ENCODE data around the gene MEAF6. TPM values are rescaled to one million over a fixed set of nuclear protein-coding genes. Genes with fewer than 3 reads are reported as not detected.

MEAF6 gene
- total RNA-seq, 1 experiment from 2014 or later, result 38.3 TPM

- Mint-ChIP-seq H3K4me1 (ENCODE audit: low read depth, unreplicated experiment) (no peaks in the 10 kb centered on the region), H3K36me3 (ENCODE audit: insufficient read depth, unreplicated experiment) (no peaks in the 10 kb centered on the region), H3K27ac (ENCODE audit: unreplicated experiment) (no peak overlapping the region), H3K4me3 (ENCODE audit: unreplicated experiment) (no peak overlapping the region), H3K9me3 (ENCODE audit: unreplicated experiment) (no peaks in the 10 kb centered on the region), H3K27me3 (ENCODE audit: insufficient read depth, unreplicated experiment) (peaks cover 3% of the 10 kb centered on the region)
- TF ChIP-seq, protein P1, sequence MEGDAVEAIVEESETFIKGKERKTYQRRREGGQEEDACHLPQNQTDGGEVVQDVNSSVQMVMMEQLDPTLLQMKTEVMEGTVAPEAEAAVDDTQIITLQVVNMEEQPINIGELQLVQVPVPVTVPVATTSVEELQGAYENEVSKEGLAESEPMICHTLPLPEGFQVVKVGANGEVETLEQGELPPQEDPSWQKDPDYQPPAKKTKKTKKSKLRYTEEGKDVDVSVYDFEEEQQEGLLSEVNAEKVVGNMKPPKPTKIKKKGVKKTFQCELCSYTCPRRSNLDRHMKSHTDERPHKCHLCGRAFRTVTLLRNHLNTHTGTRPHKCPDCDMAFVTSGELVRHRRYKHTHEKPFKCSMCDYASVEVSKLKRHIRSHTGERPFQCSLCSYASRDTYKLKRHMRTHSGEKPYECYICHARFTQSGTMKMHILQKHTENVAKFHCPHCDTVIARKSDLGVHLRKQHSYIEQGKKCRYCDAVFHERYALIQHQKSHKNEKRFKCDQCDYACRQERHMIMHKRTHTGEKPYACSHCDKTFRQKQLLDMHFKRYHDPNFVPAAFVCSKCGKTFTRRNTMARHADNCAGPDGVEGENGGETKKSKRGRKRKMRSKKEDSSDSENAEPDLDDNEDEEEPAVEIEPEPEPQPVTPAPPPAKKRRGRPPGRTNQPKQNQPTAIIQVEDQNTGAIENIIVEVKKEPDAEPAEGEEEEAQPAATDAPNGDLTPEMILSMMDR (IDR thresholded peaks at IDR 0.05; ENCODE audit: insufficient read depth in 1 of 2, low read depth in 1 of 2, low read length in 1 of 2, severe bottlenecking in 1 of 2, unreplicated experiment in 1 of 2), result no peak
- intact Hi-C loops (cut with micrococcal nuclease; ENCODE audit: unreplicated experiment), result no loop called here
- no peak for DNase-seq
- no TSS peak for BruUV-seq (replicated peaks)
- Histone ChIP-seq H3K36me3 (ENCODE audit: control insufficient read depth, insufficient read depth, low read length) (no peaks in the 10 kb centered on the region), H3K4me1 (no peaks in the 10 kb centered on the region), H3K9me3 (no peaks in the 10 kb centered on the region), H3K27me3 (replicated peaks; ENCODE audit: control insufficient read depth, insufficient read depth, low read length) (no peaks in the 10 kb centered on the region), H3K4me3 (ENCODE audit: low read depth, low read length) (no peak overlapping the region)
- POLR2A ChIA-PET, result no interaction called here
- CTCF ChIA-PET, result no interaction called here
Observed at GRCh38 chr1:37456614-37457013, 58.0 kb downstream of the MEAF6 start.

GRCh38 chr1:37455516-37455915, 59.0 kb downstream of the MEAF6 start:
- Mint-ChIP-seq H3K27ac (ENCODE audit: unreplicated experiment) (no peak overlapping the region), H3K4me3 (ENCODE audit: unreplicated experiment) (no peak overlapping the region), H3K9me3 (ENCODE audit: unreplicated experiment) (no peaks in the 10 kb centered on the region), H3K27me3 (ENCODE audit: insufficient read depth, unreplicated experiment) (peaks cover 3% of the 10 kb centered on the region), H3K4me1 (ENCODE audit: low read depth, unreplicated experiment) (no peaks in the 10 kb centered on the region), H3K36me3 (ENCODE audit: insufficient read depth, unreplicated experiment) (no peaks in the 10 kb centered on the region)
- intact Hi-C loops (cut with micrococcal nuclease; ENCODE audit: unreplicated experiment), result loop anchor here (1.0 kb wide), 1 partner anchor 227 kb away; no protein-coding TSS in a partner anchor
- no peaks in the 10 kb centered on the region for H3K4me1 ChIP-seq
- POLR2A ChIA-PET, result no interaction called here
- no peak overlapping the region for H3K4me3 ChIP-seq (ENCODE audit: low read depth, low read length)
- no peak for DNase-seq
- no peaks in the 10 kb centered on the region for H3K9me3 ChIP-seq
- H3K27me3 ChIP-seq (replicated peaks; ENCODE audit: control insufficient read depth, insufficient read depth, low read length), result no peaks in the 10 kb centered on the region
- BruUV-seq (replicated peaks), result no TSS peak
- TF ChIP-seq, protein P1 (IDR thresholded peaks at IDR 0.05; ENCODE audit: insufficient read depth in 1 of 2, low read depth in 1 of 2, low read length in 1 of 2, severe bottlenecking in 1 of 2, unreplicated experiment in 1 of 2), result no peak
- CTCF ChIA-PET, result interaction anchor here (3.4 kb wide), 1 partner anchor 31 kb away, joined by 14 read pairs; no protein-coding TSS in a partner anchor
- no peaks in the 10 kb centered on the region for H3K36me3 ChIP-seq (ENCODE audit: control insufficient read depth, insufficient read depth, low read length)

DNA sequence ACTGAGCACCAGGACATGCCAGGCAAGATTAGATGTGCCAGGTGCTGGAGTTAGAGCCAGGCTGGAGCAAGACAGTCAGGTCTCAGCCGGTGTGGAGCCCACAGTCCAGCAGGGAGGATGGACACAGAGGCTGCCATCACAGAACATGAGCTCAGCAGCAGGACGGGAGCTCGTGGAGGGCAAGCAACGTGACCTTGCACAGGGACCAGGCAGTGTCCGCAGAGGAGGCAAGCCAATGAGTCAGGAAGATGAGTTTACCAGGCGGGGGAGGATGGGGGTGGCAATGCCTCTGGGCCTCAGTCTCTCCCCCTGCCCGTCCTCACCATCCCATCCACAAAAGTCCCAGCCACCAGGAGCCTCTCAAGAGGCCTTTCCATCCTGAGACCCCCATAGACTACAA, 60.9 kb downstream of the MEAF6 start:
- H3K27me3 Mint-ChIP-seq (ENCODE audit: insufficient read depth, unreplicated experiment), result peaks cover 4% of the 10 kb centered on the region
- ChIA-PET CTCF (interaction anchor here (3.4 kb wide), 1 partner anchor 33 kb away, joined by 14 read pairs; no protein-coding TSS in a partner anchor), POLR2A (no interaction called here)
- H3K4me3 ChIP-seq (ENCODE audit: low read depth, low read length), result no peak overlapping the region
- H3K27ac Mint-ChIP-seq (ENCODE audit: unreplicated experiment), result no peak overlapping the region
- H3K9me3 ChIP-seq, result no peaks in the 10 kb centered on the region
- TF ChIP-seq, protein P1 (IDR thresholded peaks at IDR 0.05; ENCODE audit: insufficient read depth in 1 of 2, low read depth in 1 of 2, low read length in 1 of 2, severe bottlenecking in 1 of 2, unreplicated experiment in 1 of 2), result no peak
- H3K4me1 Mint-ChIP-seq (ENCODE audit: low read depth, unreplicated experiment), result no peaks in the 10 kb centered on the region
- H3K36me3 Mint-ChIP-seq (ENCODE audit: insufficient read depth, unreplicated experiment), result no peaks in the 10 kb centered on the region
- H3K4me3 Mint-ChIP-seq (ENCODE audit: unreplicated experiment), result no peak overlapping the region
- intact Hi-C loops (cut with micrococcal nuclease; ENCODE audit: unreplicated experiment), result loop anchor here (1.0 kb wide), 1 partner anchor 34 kb away; no protein-coding TSS in a partner anchor
- H3K4me1 ChIP-seq, result no peaks in the 10 kb centered on the region
- no peak for DNase-seq
- BruUV-seq (replicated peaks), result no TSS peak
- no peaks in the 10 kb centered on the region for H3K36me3 ChIP-seq (ENCODE audit: control insufficient read depth, insufficient read depth, low read length)
- no peaks in the 10 kb centered on the region for H3K27me3 ChIP-seq (replicated peaks; ENCODE audit: control insufficient read depth, insufficient read depth, low read length)
- no peaks in the 10 kb centered on the region for H3K9me3 Mint-ChIP-seq (ENCODE audit: unreplicated experiment)

All from Caco-2 (cell line).